ENCODE results near the gene SMIM1.
"Not testable (repeated sequence)": the region's sequence is repeated elsewhere in the genome, so short reads cannot be mapped to it uniquely, and the experiment has no call there.

SMIM1 gene

DNA sequence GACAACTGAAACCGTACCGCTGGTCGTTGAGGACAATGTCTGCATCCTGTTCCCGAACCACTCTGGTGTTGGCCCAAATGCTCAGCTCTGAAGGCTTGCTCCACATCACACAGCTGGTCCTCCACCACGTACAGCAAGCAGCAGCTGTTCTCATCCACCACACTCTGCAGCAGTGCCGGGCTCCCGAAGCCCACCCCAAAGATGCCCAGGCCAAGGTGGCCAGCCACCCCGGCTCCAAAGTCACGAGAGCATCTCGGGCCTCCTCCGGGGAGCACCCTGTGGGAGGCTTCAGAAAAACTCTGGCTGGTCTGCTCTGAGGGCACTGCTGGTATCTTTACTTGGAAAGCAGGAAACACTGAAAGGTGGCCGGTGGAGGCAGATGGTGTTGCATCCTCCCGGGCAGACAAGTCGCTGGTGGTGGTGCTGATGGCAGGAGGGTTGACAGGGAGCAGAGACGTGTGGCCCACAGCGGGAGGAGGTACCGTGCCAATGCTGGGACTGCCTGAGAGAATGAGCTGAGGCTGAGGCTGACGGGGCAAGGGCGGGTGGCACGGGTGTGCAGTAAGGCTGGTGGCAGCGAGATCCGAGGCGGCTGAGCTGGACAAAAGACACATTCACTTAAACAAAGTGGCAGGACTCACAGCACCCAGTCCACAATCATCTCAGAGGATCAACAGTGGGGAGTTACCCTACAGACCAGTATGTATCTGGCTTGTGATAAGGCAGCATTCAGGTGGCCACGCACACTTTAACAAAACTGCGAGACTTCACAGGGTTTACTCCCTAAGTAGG, 26.8 kb upstream of the SMIM1 start:
- WGBS, 2 experiments = 82 to 85% methylated on average over 25 of the region's 25 CpGs
- no peak overlapping the region for H3K27ac ChIP-seq (ENCODE audit: insufficient read depth, low read depth, low read length, poor library complexity, severe bottlenecking)
- H3K36me3 ChIP-seq (ENCODE audit: control insufficient read depth, insufficient read depth, low read length) = peaks cover 15% of the 10 kb centered on the region

DNA sequence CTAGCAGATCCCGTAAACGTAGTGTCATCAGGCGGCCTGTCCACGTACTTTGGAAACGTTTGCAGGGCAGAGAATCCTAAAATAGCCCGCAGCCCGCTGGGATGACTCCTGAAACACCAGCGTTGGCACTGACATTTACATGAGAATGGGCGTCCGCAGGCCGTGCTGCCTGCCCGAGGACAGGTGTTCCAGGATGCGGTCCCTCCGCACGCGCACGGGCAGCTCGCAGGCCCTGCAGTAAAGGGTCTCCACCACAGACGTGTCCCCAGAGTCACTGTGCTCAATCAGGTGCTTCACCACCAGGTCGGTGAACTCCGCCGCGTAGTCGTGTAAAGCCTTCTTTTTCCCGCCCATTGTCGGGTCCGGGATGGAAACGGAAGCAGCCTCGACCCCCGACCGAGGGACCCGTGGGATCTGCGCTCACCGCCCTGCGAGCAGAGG, 26.1 kb upstream of the SMIM1 start:
- Histone ChIP-seq H3K27ac (ENCODE audit: insufficient read depth, low read depth, low read length, poor library complexity, severe bottlenecking) (no peak overlapping the region), H3K4me1 (ENCODE audit: control insufficient read depth, insufficient read depth, low read length) (peaks cover 16% of the 10 kb centered on the region), H3K36me3 (ENCODE audit: control insufficient read depth, insufficient read depth, low read length) (peaks cover 11% of the 10 kb centered on the region), H3K9me3 (ENCODE audit: control insufficient read depth, low read length) (no peaks in the 10 kb centered on the region), H3K4me3 (ENCODE audit: insufficient read depth, low read depth, low read length) (peak overlapping the region; percentile 85), H3K27me3 (ENCODE audit: control insufficient read depth, insufficient read depth, low read length, poor library complexity, severe bottlenecking) (peaks cover 17% of the 10 kb centered on the region)
- WGBS, 2 experiments = 3% methylated on average over 35 of the region's 35 CpGs

More for the DNA sequence above, 26.8 kb upstream of the SMIM1 start:
- H3K9me3 ChIP-seq (ENCODE audit: control insufficient read depth, low read length) = no peaks in the 10 kb centered on the region
- peaks cover 11% of the 10 kb centered on the region for H3K27me3 ChIP-seq (ENCODE audit: control insufficient read depth, insufficient read depth, low read length, poor library complexity, severe bottlenecking)
- peaks cover 16% of the 10 kb centered on the region for H3K4me1 ChIP-seq (ENCODE audit: control insufficient read depth, insufficient read depth, low read length)
- peak overlapping the region; percentile 85 for H3K4me3 ChIP-seq (ENCODE audit: insufficient read depth, low read depth, low read length)

DNA sequence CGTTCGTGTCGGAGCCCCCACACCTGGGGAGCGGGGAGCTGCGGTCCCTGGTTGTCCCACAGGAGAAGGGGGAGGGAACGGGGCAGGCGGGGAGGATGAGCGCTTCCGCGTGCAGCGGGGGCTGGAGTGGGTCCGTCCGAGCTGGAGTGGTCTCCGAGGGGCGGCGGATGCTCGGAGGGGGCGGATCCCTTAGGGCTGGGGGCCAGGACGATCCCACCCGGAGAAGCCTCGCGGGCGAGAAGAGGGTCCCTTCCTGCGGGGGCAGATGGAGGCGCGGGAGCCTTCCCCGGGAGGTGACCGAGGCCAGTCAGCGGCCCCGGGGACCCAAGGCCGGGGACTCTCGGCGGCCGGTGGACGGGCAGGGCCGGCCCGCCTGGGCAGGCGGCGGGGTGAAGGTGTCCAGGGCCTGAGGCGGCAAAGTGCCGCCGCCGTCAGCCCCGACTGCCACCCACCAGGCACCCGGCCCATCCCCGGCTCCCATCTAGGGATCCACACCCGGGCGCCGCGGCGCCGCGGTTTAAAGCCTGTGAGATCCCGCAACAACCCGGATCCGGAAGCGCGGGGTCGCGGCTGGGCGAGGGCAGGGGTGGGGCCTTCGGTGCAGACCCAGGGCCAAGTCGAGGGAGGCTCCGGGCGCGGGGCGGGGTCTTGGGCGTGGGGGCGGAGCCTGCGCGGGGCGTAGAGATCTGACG, 25.6 kb upstream of the SMIM1 start:
- 0% methylated on average over 73 of the region's 73 CpGs for WGBS, 2 experiments
- Histone ChIP-seq H3K36me3 (ENCODE audit: control insufficient read depth, insufficient read depth, low read length) (peaks cover 5% of the 10 kb centered on the region), H3K27me3 (ENCODE audit: control insufficient read depth, insufficient read depth, low read length, poor library complexity, severe bottlenecking) (peaks cover 17% of the 10 kb centered on the region), H3K27ac (ENCODE audit: insufficient read depth, low read depth, low read length, poor library complexity, severe bottlenecking) (no peak overlapping the region), H3K4me1 (ENCODE audit: control insufficient read depth, insufficient read depth, low read length) (peaks cover 16% of the 10 kb centered on the region), H3K4me3 (ENCODE audit: insufficient read depth, low read depth, low read length) (peak overlapping the region; percentile 85), H3K9me3 (ENCODE audit: control insufficient read depth, low read length) (no peaks in the 10 kb centered on the region)

DNA sequence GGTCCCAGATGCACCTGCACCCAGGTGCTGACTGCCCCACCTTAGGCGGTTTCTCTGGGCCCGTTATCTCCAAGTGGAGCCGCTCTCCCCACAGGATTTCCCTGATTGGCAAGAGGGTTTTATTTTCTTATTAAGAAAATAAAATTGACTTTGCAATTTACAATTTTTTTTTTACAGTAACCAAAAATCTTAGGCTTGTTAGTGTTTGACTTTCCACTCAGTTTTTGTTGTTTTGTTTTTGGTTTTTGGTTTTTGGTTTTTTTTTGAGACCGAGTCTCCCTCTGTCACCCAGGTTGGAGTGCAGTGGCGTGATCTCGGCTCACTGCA, 25.1 kb upstream of the SMIM1 start:
- Histone ChIP-seq H3K27ac (ENCODE audit: insufficient read depth, low read depth, low read length, poor library complexity, severe bottlenecking) (no peak overlapping the region), H3K9me3 (ENCODE audit: control insufficient read depth, low read length) (no peaks in the 10 kb centered on the region), H3K36me3 (ENCODE audit: control insufficient read depth, insufficient read depth, low read length) (peaks cover 3% of the 10 kb centered on the region), H3K27me3 (ENCODE audit: control insufficient read depth, insufficient read depth, low read length, poor library complexity, severe bottlenecking) (peaks cover 17% of the 10 kb centered on the region), H3K4me3 (ENCODE audit: insufficient read depth, low read depth, low read length) (peak overlapping the region; percentile 85), H3K4me1 (ENCODE audit: control insufficient read depth, insufficient read depth, low read length) (peaks cover 16% of the 10 kb centered on the region)
- 56 to 57% methylated on average over 5 of the region's 6 CpGs for WGBS, 2 experiments

DNA sequence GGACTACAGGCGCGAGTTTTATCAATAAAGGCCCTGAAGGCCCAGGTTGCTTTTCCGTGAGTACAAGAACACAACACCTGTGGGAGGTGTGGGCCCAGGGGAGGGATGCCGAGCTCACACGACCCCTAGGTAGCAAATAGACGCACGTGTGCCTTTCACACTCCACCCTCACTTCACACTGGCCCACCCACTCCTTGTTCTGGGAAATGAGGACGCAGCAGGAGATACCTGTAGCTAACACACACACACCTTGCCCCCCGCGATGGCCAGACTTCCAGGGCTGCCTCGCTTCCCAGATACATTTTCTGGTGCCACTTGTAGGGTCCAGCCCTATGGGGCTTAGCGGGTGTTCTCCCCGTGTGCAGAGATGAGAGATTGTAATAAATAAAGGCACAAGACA, 24.6 kb upstream of the SMIM1 start:
- H3K27ac ChIP-seq (ENCODE audit: insufficient read depth, low read depth, low read length, poor library complexity, severe bottlenecking) = no peak overlapping the region
- H3K4me1 ChIP-seq (ENCODE audit: control insufficient read depth, insufficient read depth, low read length) = peaks cover 16% of the 10 kb centered on the region
- WGBS, 2 experiments = 84 to 88% methylated on average over 13 of the region's 13 CpGs
- H3K9me3 ChIP-seq (ENCODE audit: control insufficient read depth, low read length) = no peaks in the 10 kb centered on the region
- peaks cover 3% of the 10 kb centered on the region for H3K36me3 ChIP-seq (ENCODE audit: control insufficient read depth, insufficient read depth, low read length)
- peaks cover 17% of the 10 kb centered on the region for H3K27me3 ChIP-seq (ENCODE audit: control insufficient read depth, insufficient read depth, low read length, poor library complexity, severe bottlenecking)
- H3K4me3 ChIP-seq (ENCODE audit: insufficient read depth, low read depth, low read length) = no peak overlapping the region

DNA sequence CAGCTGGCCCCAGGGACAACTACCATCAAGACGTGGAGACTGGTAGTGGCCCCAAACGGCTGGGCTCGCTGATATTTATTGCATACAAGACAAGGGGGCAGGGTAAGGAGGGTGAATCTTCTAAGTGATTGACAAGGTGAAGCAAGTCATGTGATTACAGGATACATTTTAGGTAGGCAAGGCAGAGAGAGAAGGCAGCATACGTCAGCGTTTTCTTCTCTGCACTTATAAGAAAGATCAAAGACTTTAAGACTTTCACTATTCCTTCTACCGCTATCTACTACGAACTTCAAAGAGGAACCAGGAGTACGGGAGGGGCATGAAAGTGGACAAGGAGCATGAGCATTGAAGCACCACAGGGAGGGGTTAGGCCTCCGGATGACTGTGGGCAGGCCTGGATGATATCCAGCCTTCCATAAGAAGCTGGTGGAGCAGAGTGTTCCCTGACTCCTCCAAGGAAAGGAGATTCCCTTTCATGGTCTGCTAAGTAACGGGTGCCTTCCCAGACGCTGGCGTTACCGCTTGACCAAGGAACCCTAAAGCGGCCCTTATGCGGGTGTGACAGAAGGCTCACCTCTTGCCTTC, 24.1 kb upstream of the SMIM1 start:
- 90 to 93% methylated on average over 15 of the region's 15 CpGs for WGBS, 2 experiments
- not testable (repeated sequence) for H3K36me3 ChIP-seq (ENCODE audit: control insufficient read depth, insufficient read depth, low read length); H3K9me3 ChIP-seq (ENCODE audit: control insufficient read depth, low read length); H3K27ac ChIP-seq (ENCODE audit: insufficient read depth, low read depth, low read length, poor library complexity, severe bottlenecking); H3K4me3 ChIP-seq (ENCODE audit: insufficient read depth, low read depth, low read length)
- Histone ChIP-seq H3K27me3 (ENCODE audit: control insufficient read depth, insufficient read depth, low read length, poor library complexity, severe bottlenecking) (peaks cover 17% of the 10 kb centered on the region), H3K4me1 (ENCODE audit: control insufficient read depth, insufficient read depth, low read length) (peaks cover 16% of the 10 kb centered on the region)

DNA sequence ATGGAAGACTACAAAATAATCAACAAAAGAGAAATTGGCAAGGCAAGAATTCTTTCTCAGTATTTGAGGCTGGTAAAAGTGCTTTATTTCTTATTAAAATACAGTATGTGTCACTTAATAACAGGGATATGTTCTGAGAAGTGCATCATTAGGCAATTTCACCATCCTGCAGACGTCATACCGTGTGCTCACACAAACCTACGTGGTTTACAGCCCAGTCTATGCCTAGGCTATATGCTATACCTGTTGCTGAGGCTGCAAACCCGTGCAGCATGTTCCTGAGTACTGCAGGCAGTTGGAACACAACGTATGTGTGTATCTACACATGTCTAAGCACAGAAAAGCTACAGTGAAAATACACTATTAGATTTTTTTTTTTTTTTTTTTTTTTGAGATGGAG, 23.0 kb upstream of the SMIM1 start:
- Histone ChIP-seq H3K36me3 (ENCODE audit: control insufficient read depth, insufficient read depth, low read length) (no peaks in the 10 kb centered on the region), H3K27ac (ENCODE audit: insufficient read depth, low read depth, low read length, poor library complexity, severe bottlenecking) (no peak overlapping the region), H3K4me3 (ENCODE audit: insufficient read depth, low read depth, low read length) (no peak overlapping the region), H3K9me3 (ENCODE audit: control insufficient read depth, low read length) (no peaks in the 10 kb centered on the region), H3K4me1 (ENCODE audit: control insufficient read depth, insufficient read depth, low read length) (peaks cover 16% of the 10 kb centered on the region), H3K27me3 (ENCODE audit: control insufficient read depth, insufficient read depth, low read length, poor library complexity, severe bottlenecking) (peaks cover 17% of the 10 kb centered on the region)
- WGBS, 2 experiments = 80 to 82% methylated on average over 4 to 5 of the region's 5 CpGs

DNA sequence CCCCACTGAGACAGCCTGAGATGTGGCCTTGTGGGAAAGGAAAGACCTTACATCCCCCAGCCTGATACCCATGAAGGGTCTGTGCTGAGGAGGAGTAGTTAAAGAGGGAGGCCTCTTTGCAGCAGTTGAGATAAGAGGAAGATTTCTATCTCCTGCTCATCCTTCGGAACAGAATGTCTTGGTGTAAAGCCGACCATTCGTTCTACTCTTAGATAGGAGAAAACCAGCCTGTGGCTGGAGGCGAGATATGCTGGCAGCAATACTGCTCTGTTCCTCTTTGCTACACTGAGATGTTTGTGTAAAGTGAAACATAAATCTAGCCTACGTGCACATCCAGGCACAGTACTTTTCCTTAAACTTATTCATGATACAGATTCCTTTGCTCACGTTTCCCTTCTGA, 21.8 kb upstream of the SMIM1 start:
- Histone ChIP-seq H3K4me1 (ENCODE audit: control insufficient read depth, insufficient read depth, low read length) (peaks cover 5% of the 10 kb centered on the region), H3K27ac (ENCODE audit: insufficient read depth, low read depth, low read length, poor library complexity, severe bottlenecking) (no peak overlapping the region), H3K27me3 (ENCODE audit: control insufficient read depth, insufficient read depth, low read length, poor library complexity, severe bottlenecking) (peaks cover 17% of the 10 kb centered on the region), H3K36me3 (ENCODE audit: control insufficient read depth, insufficient read depth, low read length) (no peaks in the 10 kb centered on the region), H3K4me3 (ENCODE audit: insufficient read depth, low read depth, low read length) (no peak overlapping the region), H3K9me3 (ENCODE audit: control insufficient read depth, low read length) (no peaks in the 10 kb centered on the region)
- 84 to 87% methylated on average over 6 of the region's 6 CpGs for WGBS, 2 experiments

DNA sequence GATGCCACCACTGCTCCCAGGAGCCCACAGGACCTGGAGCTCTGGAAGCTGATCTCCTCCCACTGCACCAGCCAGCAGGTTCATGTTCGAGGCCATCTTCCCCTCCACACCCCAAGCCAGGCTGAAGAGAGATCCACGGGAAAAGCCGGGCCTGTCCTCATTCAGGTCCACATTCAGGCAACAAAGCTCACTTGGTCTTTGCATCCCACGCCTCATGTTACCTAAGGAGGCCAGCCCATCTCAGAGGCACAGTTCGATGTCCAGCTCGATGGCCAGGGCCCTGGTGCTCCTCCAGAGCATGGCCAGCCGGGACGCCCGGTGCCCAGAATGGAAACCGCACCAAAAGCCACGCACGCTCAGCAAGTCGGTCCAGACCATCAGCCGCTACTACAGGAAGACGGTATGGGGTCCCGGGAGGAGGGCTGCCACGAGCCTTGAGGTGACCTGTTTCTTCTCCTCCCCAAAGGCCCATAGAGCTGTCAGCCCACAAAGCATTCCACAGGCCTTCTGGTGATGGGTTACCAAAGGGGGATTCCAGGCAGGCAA, 20.1 kb upstream of the SMIM1 start, which contains the start of gene CCDC27:
CCDC27 (plus strand) TSS at position 51 of the 546 bp plus-strand sequence; CDS start at position 83, 32 bp downstream.
- H3K4me3 ChIP-seq (ENCODE audit: insufficient read depth, low read depth, low read length) = no peak within 1 kb of the TSS
- peaks cover 17% of the 10 kb centered on the region for H3K27me3 ChIP-seq (ENCODE audit: control insufficient read depth, insufficient read depth, low read length, poor library complexity, severe bottlenecking)
- H3K27ac ChIP-seq (ENCODE audit: insufficient read depth, low read depth, low read length, poor library complexity, severe bottlenecking) = no peak within 1 kb of the TSS
- H3K36me3 ChIP-seq (ENCODE audit: control insufficient read depth, insufficient read depth, low read length) = no peaks in the 10 kb centered on the region
- H3K4me1 ChIP-seq (ENCODE audit: control insufficient read depth, insufficient read depth, low read length) = no peaks in the 10 kb centered on the region
- WGBS, 2 experiments = 92 to 94% methylated on average over 17 of the region's 17 CpGs
- no peaks in the 10 kb centered on the region for H3K9me3 ChIP-seq (ENCODE audit: control insufficient read depth, low read length)
